Measurements from ENCODE around the gene WWC2.

Gene WWC2

DNA sequence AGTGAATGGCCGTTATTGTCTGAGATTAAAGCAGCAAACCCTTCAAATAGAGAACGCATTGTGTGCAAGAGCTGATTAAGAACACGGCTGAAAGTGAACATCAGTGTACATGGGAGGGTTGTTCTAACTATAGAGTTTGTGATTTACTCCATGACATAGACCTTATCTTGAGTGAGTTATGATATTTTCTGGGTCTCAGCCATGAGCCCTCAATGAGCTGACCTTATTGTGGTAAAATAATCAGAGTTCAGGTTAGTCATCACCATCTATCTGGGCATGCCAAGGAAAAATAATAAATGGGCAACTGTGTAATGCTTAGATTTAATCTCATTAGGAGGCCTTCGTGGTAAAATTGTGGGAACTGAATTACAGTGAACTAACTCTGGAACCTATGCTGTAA is 256.3 kb downstream of the WWC2 start:
- Histone ChIP-seq H3K9me3 (ENCODE audit: insufficient read depth, low read length, severe bottlenecking) (no peaks in the 10 kb centered on the region), H3K27ac (ENCODE audit: low read length) (no peak overlapping the region), H2AFZ (ENCODE audit: low read depth, low read length) (no peak overlapping the region), H3K4me2 (ENCODE audit: insufficient read depth, low read length) (no peak overlapping the region), H3K9ac (ENCODE audit: low read depth, low read length) (no peak overlapping the region), H3K36me3 (ENCODE audit: insufficient read depth, low read length) (no peaks in the 10 kb centered on the region), H3K4me1 (ENCODE audit: insufficient read depth, low read length) (no peaks in the 10 kb centered on the region), H3K27me3 (ENCODE audit: insufficient read depth, low read length, poor library complexity) (no peaks in the 10 kb centered on the region), H3K4me3 (ENCODE audit: low read depth in 1 of 2, low read length in 2 of 2) (no peak overlapping the region), H3K79me2 (ENCODE audit: insufficient read depth, low read length) (no peaks in the 10 kb centered on the region), H4K20me1 (ENCODE audit: insufficient read depth, low read length) (no peaks in the 10 kb centered on the region)
- ATAC-seq (ENCODE audit: insufficient read depth, low read depth) (no peak), DNase-seq (no peak)
- TF ChIP-seq, protein P1, sequence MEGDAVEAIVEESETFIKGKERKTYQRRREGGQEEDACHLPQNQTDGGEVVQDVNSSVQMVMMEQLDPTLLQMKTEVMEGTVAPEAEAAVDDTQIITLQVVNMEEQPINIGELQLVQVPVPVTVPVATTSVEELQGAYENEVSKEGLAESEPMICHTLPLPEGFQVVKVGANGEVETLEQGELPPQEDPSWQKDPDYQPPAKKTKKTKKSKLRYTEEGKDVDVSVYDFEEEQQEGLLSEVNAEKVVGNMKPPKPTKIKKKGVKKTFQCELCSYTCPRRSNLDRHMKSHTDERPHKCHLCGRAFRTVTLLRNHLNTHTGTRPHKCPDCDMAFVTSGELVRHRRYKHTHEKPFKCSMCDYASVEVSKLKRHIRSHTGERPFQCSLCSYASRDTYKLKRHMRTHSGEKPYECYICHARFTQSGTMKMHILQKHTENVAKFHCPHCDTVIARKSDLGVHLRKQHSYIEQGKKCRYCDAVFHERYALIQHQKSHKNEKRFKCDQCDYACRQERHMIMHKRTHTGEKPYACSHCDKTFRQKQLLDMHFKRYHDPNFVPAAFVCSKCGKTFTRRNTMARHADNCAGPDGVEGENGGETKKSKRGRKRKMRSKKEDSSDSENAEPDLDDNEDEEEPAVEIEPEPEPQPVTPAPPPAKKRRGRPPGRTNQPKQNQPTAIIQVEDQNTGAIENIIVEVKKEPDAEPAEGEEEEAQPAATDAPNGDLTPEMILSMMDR (IDR thresholded peaks at IDR 0.05; ENCODE audit: borderline replicate concordance, extremely low read depth, low read length, poor library complexity, severe bottlenecking): no peak
- no peak for TF ChIP-seq EZH2 (IDR thresholded peaks at IDR 0.05; ENCODE audit: borderline replicate concordance, low read depth, low read length, severe bottlenecking)

DNA sequence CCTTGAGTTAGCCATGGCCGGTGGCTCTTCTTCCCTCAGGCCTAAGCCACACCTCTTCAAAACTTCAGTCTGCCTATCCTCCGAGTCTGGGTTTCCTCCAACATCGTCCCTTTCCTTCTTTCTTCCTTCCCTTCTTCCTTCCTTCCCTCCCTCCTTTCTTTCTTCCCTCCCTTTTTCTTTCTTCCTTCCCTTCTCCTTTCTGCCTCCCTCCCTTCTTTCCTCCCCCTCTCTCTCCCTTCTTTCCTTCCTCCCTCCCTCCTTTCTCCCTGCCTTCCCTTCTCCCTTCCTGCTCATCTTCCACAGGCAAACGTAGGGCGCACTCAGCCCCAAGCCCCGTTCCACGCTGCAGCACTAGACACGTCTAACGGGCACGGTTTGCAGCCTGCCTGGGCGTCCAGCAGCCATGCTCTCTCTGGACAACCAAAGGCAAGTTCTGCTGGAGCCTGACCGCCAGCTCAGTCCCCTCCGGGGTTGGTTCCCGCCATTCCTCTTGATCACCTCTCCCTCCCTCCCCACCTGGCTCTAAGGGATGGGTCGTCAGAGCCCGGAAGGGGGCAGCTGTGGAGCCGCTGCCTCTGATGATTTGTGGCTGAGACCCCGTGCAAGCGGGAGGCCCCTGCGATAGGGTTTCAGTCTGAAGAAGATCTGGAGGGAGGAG is 257.2 kb downstream of the WWC2 start:
- Histone ChIP-seq H3K4me1 (ENCODE audit: insufficient read depth, low read length) (no peaks in the 10 kb centered on the region), H3K9ac (ENCODE audit: low read depth, low read length) (no peak overlapping the region), H3K4me3 (ENCODE audit: low read depth in 1 of 2, low read length in 2 of 2) (no peak overlapping the region), H2AFZ (ENCODE audit: low read depth, low read length) (no peak overlapping the region), H3K36me3 (ENCODE audit: insufficient read depth, low read length) (no peaks in the 10 kb centered on the region), H3K27me3 (ENCODE audit: insufficient read depth, low read length, poor library complexity) (no peaks in the 10 kb centered on the region), H3K4me2 (ENCODE audit: insufficient read depth, low read length) (no peak overlapping the region), H3K9me3 (ENCODE audit: insufficient read depth, low read length, severe bottlenecking) (no peaks in the 10 kb centered on the region), H3K27ac (ENCODE audit: low read length) (no peak overlapping the region), H3K79me2 (ENCODE audit: insufficient read depth, low read length) (no peaks in the 10 kb centered on the region), H4K20me1 (ENCODE audit: insufficient read depth, low read length) (no peaks in the 10 kb centered on the region)
- DNase-seq: no peak
- no peak for TF ChIP-seq EZH2 (IDR thresholded peaks at IDR 0.05; ENCODE audit: borderline replicate concordance, low read depth, low read length, severe bottlenecking)
- TF ChIP-seq, protein P1 (IDR thresholded peaks at IDR 0.05; ENCODE audit: borderline replicate concordance, extremely low read depth, low read length, poor library complexity, severe bottlenecking): no peak
- no peak for ATAC-seq (ENCODE audit: insufficient read depth, low read depth)

DNA sequence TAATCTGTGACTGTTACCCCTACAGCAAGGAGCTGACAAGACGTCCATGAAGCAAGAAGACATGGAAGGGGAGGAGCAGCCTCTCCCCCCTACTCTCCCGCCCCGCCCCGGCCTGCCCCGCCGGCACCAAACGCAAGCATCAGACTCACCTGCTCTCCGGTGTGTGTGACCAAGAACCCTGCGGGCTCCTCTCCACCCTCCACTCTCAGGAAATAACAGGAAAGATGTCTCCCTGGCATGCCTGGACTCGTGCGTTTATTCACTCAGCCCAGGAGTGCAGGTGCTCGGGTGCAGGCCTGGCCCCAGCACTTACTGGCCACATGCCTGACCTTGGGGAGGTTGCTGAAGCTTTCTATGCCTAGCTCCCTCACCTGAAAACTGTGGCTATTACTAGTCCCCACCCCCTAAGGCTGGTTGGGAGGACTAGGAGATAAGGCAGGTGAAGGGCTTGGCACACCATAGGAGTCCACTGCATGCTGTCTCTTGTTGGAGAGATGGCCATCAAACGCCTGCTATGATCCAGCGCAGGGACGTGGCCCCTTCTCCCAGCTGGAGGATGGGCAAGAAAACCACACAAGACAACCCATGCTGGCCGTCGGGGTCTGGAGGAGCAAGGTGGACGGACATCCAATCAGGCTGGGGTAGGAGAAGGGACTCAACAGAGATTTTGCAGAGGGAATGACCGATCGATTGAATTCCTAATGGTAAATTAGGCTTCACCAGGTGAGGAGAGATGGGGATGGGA is 258.0 kb downstream of the WWC2 start:
- H3K4me2 ChIP-seq (ENCODE audit: insufficient read depth, low read length): no peak overlapping the region
- H4K20me1 ChIP-seq (ENCODE audit: insufficient read depth, low read length): no peaks in the 10 kb centered on the region
- no peak overlapping the region for H2AFZ ChIP-seq (ENCODE audit: low read depth, low read length)
- ATAC-seq (ENCODE audit: insufficient read depth, low read depth): no peak
- no peak for DNase-seq
- no peaks in the 10 kb centered on the region for H3K79me2 ChIP-seq (ENCODE audit: insufficient read depth, low read length)
- no peaks in the 10 kb centered on the region for H3K9me3 ChIP-seq (ENCODE audit: insufficient read depth, low read length, severe bottlenecking)
- H3K4me3 ChIP-seq (ENCODE audit: low read depth in 1 of 2, low read length in 2 of 2): no peak overlapping the region
- no peaks in the 10 kb centered on the region for H3K36me3 ChIP-seq (ENCODE audit: insufficient read depth, low read length)
- no peaks in the 10 kb centered on the region for H3K27me3 ChIP-seq (ENCODE audit: insufficient read depth, low read length, poor library complexity)
- no peak overlapping the region for H3K27ac ChIP-seq (ENCODE audit: low read length)
- H3K4me1 ChIP-seq (ENCODE audit: insufficient read depth, low read length): no peaks in the 10 kb centered on the region
- TF ChIP-seq, protein P1 (IDR thresholded peaks at IDR 0.05; ENCODE audit: borderline replicate concordance, extremely low read depth, low read length, poor library complexity, severe bottlenecking): no peak
- no peak for TF ChIP-seq EZH2 (IDR thresholded peaks at IDR 0.05; ENCODE audit: borderline replicate concordance, low read depth, low read length, severe bottlenecking)
- no peak overlapping the region for H3K9ac ChIP-seq (ENCODE audit: low read depth, low read length)
